SK-N-SH treated with all-trans-retinoic acid at 6 μM for 48 hours (cell line): ENCODE data around the gene CYS1.

Experiments
- ARNTL ChIP-seq: fragments of 450-650 bp; formaldehyde crosslinking; IDR thresholded peaks from 2 replicates; pipeline ENCODE4 v1.5.0; 2020; ENCODE audit warnings: low read depth, mild to moderate bottlenecking, moderate library complexity, borderline replicate concordance
- BACH2 ChIP-seq: fragments of 250-450 bp; sonication (Bioruptor Pico); IDR thresholded peaks from 2 replicates; pipeline ENCODE4 v1.9.0; 2021; ENCODE audit warnings: mild to moderate bottlenecking, borderline replicate concordance
- CSDC2 ChIP-seq: fragments of 250-450 bp; sonication (Bioruptor Pico); IDR thresholded peaks from 2 replicates; pipeline ENCODE4 v1.5.0; 2020; ENCODE audit warnings: mild to moderate bottlenecking, moderate library complexity
- ISL1 ChIP-seq: fragments of 250-450 bp; sonication (Bioruptor Pico); IDR thresholded peaks from 2 replicates; pipeline ENCODE4 v2.1.2; 2022; ENCODE audit warnings: mild to moderate bottlenecking, moderate library complexity
- OSR1 ChIP-seq: fragments of 250-450 bp; sonication (Bioruptor Pico); IDR thresholded peaks from 2 replicates; pipeline ENCODE4 v1.8.0; 2022; ENCODE audit warnings: moderate library complexity, mild to moderate bottlenecking, inconsistent platforms
- PATZ1 ChIP-seq: fragments of 250-450 bp; sonication (Bioruptor Pico); IDR thresholded peaks from 2 replicates; pipeline ENCODE4 v1.8.0; 2020; ENCODE audit warnings: mild to moderate bottlenecking, moderate library complexity, borderline replicate concordance
- POU6F1 ChIP-seq: fragments of 250-450 bp; sonication (Bioruptor Pico); IDR thresholded peaks from 2 replicates; pipeline ENCODE4 v1.8.0; 2021; ENCODE audit warnings: low read depth, mild to moderate bottlenecking, moderate library complexity, borderline replicate concordance
- RARB ChIP-seq: fragments of 250-450 bp; sonication (Bioruptor Pico); IDR thresholded peaks from 2 replicates; pipeline ENCODE4 v1.8.0; 2021; ENCODE audit warnings: mild to moderate bottlenecking, moderate library complexity
- TCF4 ChIP-seq: fragments of 250-450 bp; sonication (Bioruptor Pico); IDR thresholded peaks from 2 replicates; pipeline ENCODE4 v1.8.0; 2021; ENCODE audit warnings: mild to moderate bottlenecking, moderate library complexity, borderline replicate concordance
- TOX ChIP-seq: fragments of 250-450 bp; sonication (Bioruptor Pico); IDR thresholded peaks from 2 replicates; pipeline ENCODE4 v1.8.0; 2021; ENCODE audit warnings: mild to moderate bottlenecking, moderate library complexity, borderline replicate concordance
- ZC3H10 ChIP-seq: fragments of 250-450 bp; sonication (Bioruptor Pico); IDR thresholded peaks from 2 replicates; pipeline ENCODE4 v1.5.1; 2021; ENCODE audit warnings: mild to moderate bottlenecking, moderate library complexity
- ZFP3 ChIP-seq: fragments of 250-450 bp; sonication (Bioruptor Pico); IDR thresholded peaks from 2 replicates; pipeline ENCODE4 v1.5.0; 2020; ENCODE audit warnings: mild to moderate bottlenecking, moderate library complexity
- ZNF565 ChIP-seq: fragments of 450-650 bp; formaldehyde crosslinking; conservative IDR thresholded peaks from 2 replicates; pipeline ENCODE4 v1.5.0; 2020; ENCODE audit warnings: low read depth, mild to moderate bottlenecking, moderate library complexity

- TF ChIP-seq PATZ1 (CRISPR knock-in tag) = no peak
- no peak for TF ChIP-seq ZNF565 (CRISPR knock-in tag)
- TF ChIP-seq OSR1 (CRISPR knock-in tag) = no peak
- TF ChIP-seq ZC3H10 (CRISPR knock-in tag) = no peak
- no peak for TF ChIP-seq TOX
- no peak for TF ChIP-seq TCF4 (CRISPR knock-in tag)
- TF ChIP-seq ARNTL (CRISPR knock-in tag) = no peak
- no peak for TF ChIP-seq BACH2 (CRISPR knock-in tag)
- no peak for TF ChIP-seq CSDC2 (CRISPR knock-in tag)
- TF ChIP-seq POU6F1 = no peak
- TF ChIP-seq ZFP3 = no peak
- no peak for TF ChIP-seq RARB (CRISPR knock-in tag)
- no peak for TF ChIP-seq ISL1 (CRISPR knock-in tag)
These were observed 43.9 kb downstream of the CYS1 start for GRCh38 chr2:10036095-10036884.
